Measurements from ENCODE around the gene KCNQ1. TPM values are rescaled to one million over a fixed set of nuclear protein-coding genes. Genes with fewer than 3 reads are reported as not detected.

The KCNQ1 gene
- polyA plus RNA-seq, 1 of the 3 experiments (the other 2 are of a cell fraction): 0.05 TPM

DNA sequence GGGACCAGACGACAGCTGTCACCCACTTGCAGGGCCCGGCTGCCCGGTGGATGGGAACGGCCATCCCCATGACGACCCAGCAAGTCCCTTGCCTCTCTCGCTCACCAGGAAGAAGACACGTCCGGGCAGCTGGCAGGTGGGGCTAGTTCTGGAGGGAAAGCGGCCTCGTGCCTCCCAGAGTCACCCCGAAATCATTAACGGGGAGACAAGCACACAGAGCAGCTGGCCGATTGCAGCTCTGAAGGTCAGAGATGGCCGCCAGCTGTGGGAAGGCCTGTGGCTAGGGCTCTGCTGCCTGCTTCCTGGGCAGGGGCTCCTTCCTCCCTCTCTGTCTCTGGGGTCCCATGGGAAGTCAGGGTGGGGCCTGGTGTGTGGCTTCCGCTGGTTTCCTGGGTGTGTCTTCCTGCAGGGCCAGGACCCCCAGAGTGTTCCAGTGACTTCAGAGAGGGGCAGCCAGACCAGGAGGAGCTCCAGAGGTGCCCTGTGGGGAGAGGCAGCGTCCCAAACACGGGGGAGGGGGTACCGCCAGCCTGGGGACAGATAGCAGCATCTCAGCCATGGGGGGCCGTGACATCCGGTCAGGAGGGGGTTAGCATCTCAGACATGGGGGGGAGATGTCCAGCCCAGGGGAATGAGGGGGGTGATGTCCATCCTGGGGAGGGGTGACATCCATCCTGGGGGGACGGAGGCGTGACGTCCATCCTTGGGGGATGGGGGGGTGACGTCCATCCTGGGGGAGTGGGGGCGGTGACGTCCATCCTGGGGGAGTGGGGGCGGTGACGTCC lies 114.9 kb downstream of the KCNQ1 start:
- CTCF ChIA-PET: interaction anchor here (2.2 kb wide), 1 partner anchor 27 kb away, joined by 6 read pairs; no protein-coding TSS in a partner anchor

GRCh38 chr11:2561696-2562581 lies 117.1 kb downstream of the KCNQ1 start:
- Histone ChIP-seq H3K4me1 (ENCODE audit: control insufficient read depth in 1 of 2, insufficient read depth in 2 of 2, low read depth in 1 of 2, low read length in 1 of 2) (no peaks in the 10 kb centered on the region; a peak in 1 of 4 replicates), H3K27ac (ENCODE audit: low read depth in 2 of 2, low read length in 1 of 2) (no peak overlapping the region), H3K27me3 (ENCODE audit: insufficient read depth) (no peaks in the 10 kb centered on the region), H3K4me2 (no peak overlapping the region), H3F3A (replicated peaks; ENCODE audit: insufficient read depth) (no peaks in the 10 kb centered on the region), H3K9ac (no peak overlapping the region), H3K36me3 (replicated peaks in 1 of 2; ENCODE audit: control insufficient read depth in 1 of 2, insufficient read depth in 2 of 2, low read length in 1 of 2) (no peaks in the 10 kb centered on the region), H3K9me2 (no peaks in the 10 kb centered on the region), H3K79me2 (ENCODE audit: insufficient read depth) (no peaks in the 10 kb centered on the region), H4K20me1 (ENCODE audit: insufficient read depth) (no peaks in the 10 kb centered on the region), H3K9me3 (no peaks in the 10 kb centered on the region), H2AFZ (ENCODE audit: low read depth) (no peak overlapping the region), H3K4me3 (ENCODE audit: low read depth in 2 of 2, low read length in 1 of 2) (no peak overlapping the region)
- ChIA-PET POLR2A (no interaction called here), CTCF (interaction anchor here (0.5 to 3.7 kb wide), 2 partner anchors 30 to 327 kb away, joined by 4 to 20 read pairs; no protein-coding TSS in a partner anchor)
- TF ChIP-seq RFX5 (IDR thresholded peaks at IDR 0.05; ENCODE audit: low read length) (no peak), RCOR1 (IDR thresholded peaks at IDR 0.05; ENCODE audit: low read length) (no peak)
- DNase-seq: no peak
- WGBS (ENCODE audit: low lambda C conversion rate): 74% methylated on average over 8 of the region's 27 CpGs

More for the DNA sequence above, 114.9 kb downstream of the KCNQ1 start:
- Histone ChIP-seq H4K20me1 (ENCODE audit: insufficient read depth) (no peaks in the 10 kb centered on the region), H3K9me2 (no peaks in the 10 kb centered on the region), H3K9ac (no peak overlapping the region), H3K27me3 (ENCODE audit: insufficient read depth) (no peaks in the 10 kb centered on the region), H3F3A (replicated peaks; ENCODE audit: insufficient read depth) (no peaks in the 10 kb centered on the region), H3K79me2 (ENCODE audit: insufficient read depth) (no peaks in the 10 kb centered on the region), H3K27ac (ENCODE audit: low read depth in 2 of 2, low read length in 1 of 2) (no peak overlapping the region), H3K4me1 (ENCODE audit: control insufficient read depth in 1 of 2, insufficient read depth in 2 of 2, low read depth in 1 of 2, low read length in 1 of 2) (no peaks in the 10 kb centered on the region), H2AFZ (ENCODE audit: low read depth) (no peak overlapping the region), H3K4me2 (no peak overlapping the region), H3K4me3 (ENCODE audit: low read depth in 2 of 2, low read length in 1 of 2) (no peak overlapping the region), H3K9me3 (no peaks in the 10 kb centered on the region), H3K36me3 (replicated peaks in 1 of 2; ENCODE audit: control insufficient read depth in 1 of 2, insufficient read depth in 2 of 2, low read length in 1 of 2) (no peaks in the 10 kb centered on the region)
- no peak for TF ChIP-seq GATA2 (CRISPR knock-in tag; IDR thresholded peaks at IDR 0.05)
- no peak for TF ChIP-seq TEAD4 (IDR thresholded peaks at IDR 0.05; ENCODE audit: borderline replicate concordance, insufficient read depth)
- POLR2A ChIA-PET: no interaction called here
- DNase-seq: no peak
- 84% methylated on average over 14 of the region's 28 CpGs for WGBS (ENCODE audit: low lambda C conversion rate)

DNA sequence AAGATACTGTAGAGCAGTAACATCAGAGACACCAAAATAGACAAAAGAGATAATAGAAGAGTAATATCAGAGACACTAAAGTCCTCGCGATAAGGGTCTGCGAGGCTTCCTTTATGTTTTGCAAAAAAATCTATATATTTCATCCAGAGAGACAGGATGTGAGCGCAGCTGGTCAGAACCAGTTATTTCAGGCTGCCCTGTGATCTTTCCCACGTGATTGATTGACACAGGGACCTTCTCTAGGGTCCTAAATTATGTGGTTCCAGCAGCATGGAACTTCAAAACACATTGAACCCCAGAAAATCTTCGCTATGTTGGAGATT lies 118.0 kb downstream of the KCNQ1 start:
- POLR2A ChIA-PET: no interaction called here
- Histone ChIP-seq H3K4me3 (ENCODE audit: low read depth in 2 of 2, low read length in 1 of 2) (no peak overlapping the region), H4K20me1 (ENCODE audit: insufficient read depth) (no peaks in the 10 kb centered on the region), H3K36me3 (replicated peaks in 1 of 2; ENCODE audit: control insufficient read depth in 1 of 2, insufficient read depth in 2 of 2, low read length in 1 of 2) (no peaks in the 10 kb centered on the region), H3K79me2 (ENCODE audit: insufficient read depth) (no peaks in the 10 kb centered on the region), H3K9me2 (no peaks in the 10 kb centered on the region), H3K9me3 (no peaks in the 10 kb centered on the region), H3K4me1 (ENCODE audit: control insufficient read depth in 1 of 2, insufficient read depth in 2 of 2, low read depth in 1 of 2, low read length in 1 of 2) (peaks cover 0 to 5% of the 10 kb centered on the region in 2 experiments; a peak in 1 of 4 replicates), H2AFZ (ENCODE audit: low read depth) (no peak overlapping the region), H3K27ac (ENCODE audit: low read depth in 2 of 2, low read length in 1 of 2) (no peak overlapping the region), H3F3A (replicated peaks; ENCODE audit: insufficient read depth) (no peaks in the 10 kb centered on the region), H3K9ac (no peak overlapping the region), H3K4me2 (no peak overlapping the region), H3K27me3 (ENCODE audit: insufficient read depth) (no peaks in the 10 kb centered on the region)
- no peak for DNase-seq
- CTCF ChIA-PET: interaction anchor here (3.7 kb wide), 1 partner anchor 30 kb away, joined by 20 read pairs; no protein-coding TSS in a partner anchor
- WGBS (ENCODE audit: low lambda C conversion rate): 69% methylated on average over 6 of the region's 6 CpGs
- TF ChIP-seq EP300 (IDR thresholded peaks at IDR 0.05; ENCODE audit: borderline replicate concordance in 1 of 2, low read depth in 1 of 2, low read length in 1 of 2): no peak
- no peak for TF ChIP-seq FOXM1 (IDR thresholded peaks at IDR 0.05; ENCODE audit: low read depth)

Measured in SK-N-SH (cell line).